HL-60 (cell line): ENCODE results near the gene CDC42EP1.

Experiments
- CTCF ChIP-seq: IDR thresholded peaks from one replicate; pipeline ENCODE4 v1.5.1; 2011; ENCODE audit warnings: low read length, control low read depth, inconsistent platforms; ENCODE audit not compliant: insufficient read depth
- POLR2AphosphoS5 ChIP-seq: IDR thresholded peaks from 2 replicates; pipeline ENCODE4 v1.6.1; 2012; ENCODE audit warnings: low read depth
- REST ChIP-seq: IDR thresholded peaks from 2 replicates; pipeline ENCODE4 v1.6.1; 2012; ENCODE audit warnings: low read depth; ENCODE audit not compliant: insufficient replicate concordance
- SPI1 ChIP-seq: IDR thresholded peaks from 2 replicates; pipeline ENCODE4 v1.6.1; 2012; ENCODE audit warnings: low read depth, mild to moderate bottlenecking, borderline replicate concordance

GRCh38 chr22:37521236-37521739 is 39.0 kb upstream of the CDC42EP1 start:
- TF ChIP-seq REST: no peak
- TF ChIP-seq CTCF: no peak
- no peak for TF ChIP-seq SPI1
- no peak for TF ChIP-seq POLR2AphosphoS5
